GM21825 (cell line): ENCODE measurements around the gene DDB1.
A peak's percentile ranks its signal among the peaks of the same experiment; 100 is the strongest.
"Not testable (repeated sequence)": the region's sequence is repeated elsewhere in the genome, so short reads cannot be mapped to it uniquely, and the experiment has no call there.

ENCODE experiments used
- ATAC-seq: cut with Tn5 transposase; IDR thresholded peaks from one replicate; pipeline ENCODE4 v1.9.1; 2021; ENCODE audit warnings: mild to moderate bottlenecking, moderate library complexity; ENCODE audit not compliant: unreplicated experiment

DDB1 gene

GRCh38 chr11:61273178-61274078 is 59.5 kb downstream of the DDB1 start:
- no peak for ATAC-seq

GRCh38 chr11:61272731-61273130 is 60.2 kb downstream of the DDB1 start:
- ATAC-seq, result no peak

DNA sequence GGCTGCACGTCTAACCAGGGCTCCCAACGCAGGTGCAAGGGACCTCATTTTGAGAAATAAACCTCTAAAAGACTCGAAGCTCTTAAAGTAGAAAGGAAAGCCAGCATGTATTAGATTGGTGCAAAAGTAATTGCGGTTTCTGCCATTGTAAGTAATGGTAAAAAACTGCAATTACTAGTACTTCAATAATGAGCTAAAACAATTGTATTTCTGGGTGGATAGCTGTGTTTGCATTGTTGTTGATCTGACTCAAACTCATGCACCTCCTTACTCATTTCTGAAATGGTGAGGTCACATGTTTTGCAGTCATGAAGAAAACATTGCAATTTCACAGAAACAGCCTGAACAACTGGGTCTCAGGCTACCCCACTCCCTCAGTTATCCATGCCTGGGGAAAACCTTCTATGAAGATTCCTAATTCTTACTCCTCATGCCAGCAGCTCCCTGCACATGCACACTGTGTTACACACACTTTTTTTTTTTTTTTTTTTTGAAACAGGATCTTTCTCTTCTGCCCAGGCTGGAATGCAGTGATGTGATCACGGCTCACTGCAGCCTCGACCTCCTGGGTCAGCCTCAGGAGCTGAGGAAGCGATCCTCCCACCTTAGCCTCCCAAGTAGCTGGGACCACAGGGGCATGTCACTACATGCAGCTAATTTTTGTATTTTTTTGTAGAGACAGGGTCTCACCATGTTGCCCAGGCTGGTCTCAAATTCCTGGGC is 62.4 kb downstream of the DDB1 start:
- no peak for ATAC-seq

DNA sequence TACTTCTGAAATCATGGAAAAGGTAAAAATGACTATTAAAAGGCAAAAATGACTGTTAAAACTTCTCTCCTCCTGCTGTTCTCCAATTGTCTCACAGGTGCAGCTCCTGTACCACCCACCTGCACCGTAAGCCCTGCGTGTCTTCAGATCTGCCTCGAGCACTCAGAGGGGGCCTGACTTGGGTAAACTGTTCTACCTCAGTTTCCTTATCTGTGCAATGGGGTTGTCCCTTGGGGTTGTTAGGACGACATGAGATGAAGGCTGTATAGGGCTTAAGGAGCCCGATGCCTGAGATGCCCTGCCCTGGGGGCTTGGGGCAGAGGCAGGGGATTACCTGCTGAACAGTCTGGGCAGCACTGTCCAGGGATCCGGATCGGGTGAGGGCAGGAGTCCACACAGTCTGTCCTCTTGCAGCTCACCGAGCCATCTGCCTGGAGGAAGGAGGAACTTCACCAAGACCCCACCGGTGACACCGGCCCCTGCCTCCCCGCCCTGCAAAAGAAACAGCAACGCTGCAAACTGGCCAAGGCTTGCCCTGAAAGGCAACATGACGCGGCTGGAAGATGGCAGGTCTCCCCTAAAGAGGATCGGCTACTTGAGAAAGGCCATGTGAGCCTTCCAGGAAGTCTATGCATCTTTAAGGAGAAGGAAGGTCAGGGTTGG is 64.2 kb downstream of the DDB1 start:
- no peak for ATAC-seq

GRCh38 chr11:61267437-61267841 is 65.5 kb downstream of the DDB1 start:
- no peak for ATAC-seq

DNA sequence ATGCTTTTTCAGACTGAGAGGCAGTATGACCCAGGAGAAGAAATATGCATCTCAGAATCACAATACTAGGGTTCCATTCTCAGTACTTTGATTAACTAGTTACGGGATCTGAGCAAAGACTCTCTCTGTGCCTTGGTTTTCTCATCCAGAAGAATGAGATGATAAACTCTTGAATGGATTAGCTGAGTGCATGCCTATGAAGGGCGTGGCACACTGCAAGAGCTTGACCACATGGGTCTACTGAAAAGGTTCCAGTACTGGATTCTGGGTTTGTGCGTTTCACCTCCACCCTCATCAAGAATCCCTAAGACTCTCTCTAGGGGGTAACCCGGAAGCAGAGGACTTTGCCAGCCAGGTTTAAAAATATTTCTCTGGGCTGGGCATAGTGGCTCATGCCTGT is 66.3 kb downstream of the DDB1 start:
- ATAC-seq, result no peak

GRCh38 chr11:61265357-61265756 is 67.5 kb downstream of the DDB1 start:
- ATAC-seq, result no peak

GRCh38 chr11:61264795-61265194 is 68.1 kb downstream of the DDB1 start:
- ATAC-seq, result no peak

DNA sequence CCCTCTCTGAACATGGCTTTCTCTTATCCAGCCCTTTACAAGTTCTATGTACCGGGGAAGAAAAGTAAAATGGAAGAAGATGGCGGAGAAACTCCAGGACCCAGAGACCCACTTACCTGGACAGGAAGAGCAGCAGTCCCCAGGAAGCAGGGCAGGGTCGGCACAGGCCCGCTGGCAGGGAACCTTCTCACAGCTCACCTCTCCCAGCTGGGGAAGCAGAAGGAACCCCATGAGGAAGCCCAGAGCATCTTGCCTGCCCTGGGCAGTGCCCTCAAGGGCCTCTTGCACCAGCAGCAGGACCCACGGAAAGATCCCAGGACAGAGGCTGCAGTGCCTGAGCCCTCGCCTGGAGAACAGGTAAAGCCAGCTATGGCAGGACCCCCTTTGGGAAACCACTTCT is 68.5 kb downstream of the DDB1 start:
- ATAC-seq, result no peak

DNA sequence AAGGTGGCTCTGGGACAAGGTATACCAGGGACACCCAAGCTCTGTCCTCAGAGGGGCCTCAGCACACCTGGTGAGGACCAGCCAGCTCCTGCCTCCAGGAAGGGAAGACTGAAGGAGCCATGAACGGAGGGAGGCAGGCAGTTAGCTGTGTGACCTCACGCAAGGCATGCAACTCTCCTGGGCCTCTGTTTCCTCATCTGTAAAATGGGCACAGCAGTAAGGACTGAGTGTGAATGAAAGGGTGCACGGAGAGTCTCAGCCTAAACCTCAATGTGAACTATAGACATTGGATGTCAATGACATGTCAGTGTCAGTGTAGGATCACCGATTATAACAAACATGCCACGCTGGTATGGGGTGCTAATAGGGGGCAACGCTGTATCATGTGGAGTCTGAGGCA is 73.5 kb downstream of the DDB1 start:
- no peak for ATAC-seq

DNA sequence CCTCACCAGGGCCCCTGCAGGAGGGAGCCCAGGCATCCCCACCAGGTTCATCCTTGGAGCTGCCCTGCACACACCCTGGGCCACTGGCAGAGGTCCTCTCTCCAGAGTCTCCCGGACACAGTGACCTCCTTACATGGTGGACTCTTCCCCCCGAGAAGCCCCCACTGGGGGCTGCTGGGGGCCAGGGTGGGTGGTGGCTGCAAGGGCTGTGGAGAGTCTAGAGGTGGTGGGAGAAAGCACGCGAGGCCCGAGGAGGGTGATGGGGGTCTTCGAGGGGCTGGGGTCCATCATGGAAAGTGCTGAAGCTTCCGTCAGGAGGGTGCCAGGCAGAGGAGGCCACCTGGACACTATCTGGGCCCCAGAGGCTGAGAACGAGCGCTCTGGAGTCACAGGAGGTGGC is 74.4 kb downstream of the DDB1 start:
- no peak for ATAC-seq

DNA sequence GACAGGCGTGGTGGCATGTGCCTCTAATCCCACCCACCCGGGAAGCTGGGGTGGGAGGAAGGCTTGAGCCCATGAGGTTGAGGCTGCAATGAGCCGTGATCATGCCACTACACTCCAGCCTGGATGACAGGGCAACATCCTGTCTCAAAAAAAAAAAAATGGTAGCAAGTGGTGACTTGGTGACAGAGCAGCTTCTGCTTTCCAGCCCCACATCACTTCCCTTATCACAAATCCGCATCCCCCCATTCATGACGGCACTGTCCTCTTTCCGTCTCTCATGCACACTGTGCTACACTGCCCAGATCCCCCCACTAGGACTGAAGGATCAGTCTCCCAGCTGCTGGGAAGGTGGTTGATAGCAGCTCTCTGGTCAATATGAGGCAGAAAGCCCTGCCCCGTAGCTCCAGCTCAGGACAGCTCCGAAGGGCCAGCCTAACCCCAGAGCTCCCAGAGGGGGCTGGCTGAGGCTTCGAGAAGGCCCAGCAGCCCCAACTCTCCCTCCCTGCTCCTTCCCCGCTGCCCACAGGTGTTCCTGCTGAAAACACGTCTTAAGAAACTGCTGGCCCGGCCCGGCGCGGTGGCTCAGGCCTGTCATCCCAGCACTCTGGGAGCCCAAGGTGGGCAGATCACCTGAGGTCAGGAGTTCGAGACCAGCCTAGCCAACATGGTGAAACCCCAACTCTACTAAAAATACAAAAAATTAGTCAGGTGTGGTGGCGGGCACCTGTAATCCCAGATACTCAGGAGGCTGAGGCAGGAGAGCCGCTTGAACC is 76.0 kb downstream of the DDB1 start:
- no peak for ATAC-seq

- ATAC-seq, result peak; percentile 73
These were observed 78.4 kb downstream of the DDB1 start for GRCh38 chr11:61254403-61255025.

- ATAC-seq, result not testable (repeated sequence)
These were observed 80.6 kb downstream of the DDB1 start for GRCh38 chr11:61252332-61252731.

DNA sequence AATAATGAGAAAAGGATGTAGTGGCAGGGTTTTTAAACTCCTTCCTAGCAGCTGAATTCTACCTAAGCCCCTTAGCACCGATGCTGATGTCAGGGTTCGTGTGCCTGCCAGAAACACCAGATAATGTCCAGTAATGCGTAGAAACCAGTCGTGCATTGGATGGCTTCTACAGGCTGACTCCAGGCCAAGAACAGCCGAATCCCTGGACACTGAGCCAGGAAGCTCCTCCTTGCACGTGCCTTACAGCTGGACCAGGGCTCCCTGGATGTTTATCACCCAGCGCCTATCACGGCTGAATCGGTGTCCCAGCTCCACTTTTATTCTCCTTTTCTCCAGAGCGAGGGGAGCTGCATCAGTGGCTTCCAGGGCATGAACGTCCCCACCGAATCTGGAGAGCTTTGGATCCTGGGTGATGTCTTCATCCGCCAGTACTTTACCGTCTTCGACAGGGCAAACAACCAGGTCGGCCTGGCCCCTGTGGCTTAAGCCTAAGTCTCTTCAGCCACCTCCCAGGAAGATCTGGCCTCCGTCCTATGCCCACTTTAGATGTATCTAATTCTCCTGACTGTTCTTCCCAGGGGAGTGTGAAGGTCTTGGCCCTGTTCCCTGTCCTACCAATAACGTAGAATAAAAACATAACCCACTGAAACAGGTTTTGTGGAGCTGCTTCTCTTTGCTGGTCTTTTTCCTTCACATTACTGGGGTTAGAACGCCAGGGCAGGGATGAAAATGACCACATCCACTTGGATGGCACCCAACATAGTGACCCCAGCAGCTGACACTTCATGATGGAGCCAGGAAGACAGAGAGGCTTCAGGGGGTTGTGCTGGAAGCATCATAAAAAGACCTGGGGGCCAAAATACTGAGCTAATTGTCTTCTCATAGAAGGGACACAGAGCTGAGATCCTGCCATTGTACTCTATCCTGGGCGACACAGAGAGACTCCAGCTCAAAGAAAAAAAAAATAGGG is 81.8 kb downstream of the DDB1 start:
- not testable (repeated sequence) for ATAC-seq
